NCI-H1048 (cell line): ENCODE data around the gene BCAS3.

Experiments
- DNase-seq: peaks from one replicate; lab custom pipeline; 2025; lab: John Stamatoyannopoulos, UW

The BCAS3 gene

GRCh38 chr17:61316633-61317032 is 639.0 kb downstream of the BCAS3 start:
- no peak for DNase-seq

GRCh38 chr17:61317779-61318178 is 640.1 kb downstream of the BCAS3 start:
- no peak for DNase-seq

GRCh38 chr17:61318684-61319098 is 641.0 kb downstream of the BCAS3 start:
- no peak for DNase-seq

GRCh38 chr17:61321344-61321743 is 643.7 kb downstream of the BCAS3 start:
- no peak for DNase-seq

- no peak for DNase-seq
Measured at GRCh38 chr17:61322325-61323002, 644.8 kb downstream of the BCAS3 start.

GRCh38 chr17:61323003-61323908 is 645.6 kb downstream of the BCAS3 start:
- DNase-seq = no peak

- no peak for DNase-seq
Measured at GRCh38 chr17:61323909-61324868, 646.5 kb downstream of the BCAS3 start.

- DNase-seq = no peak
Measured at GRCh38 chr17:61324950-61325349, 647.3 kb downstream of the BCAS3 start.

- DNase-seq = no peak
Measured at GRCh38 chr17:61325382-61326073, 647.9 kb downstream of the BCAS3 start.

GRCh38 chr17:61326330-61326729 is 648.7 kb downstream of the BCAS3 start:
- no peak for DNase-seq

GRCh38 chr17:61328351-61328750 is 650.7 kb downstream of the BCAS3 start:
- DNase-seq = no peak

GRCh38 chr17:61330174-61331150 is 652.8 kb downstream of the BCAS3 start:
- DNase-seq = no peak

GRCh38 chr17:61331178-61331577 is 653.5 kb downstream of the BCAS3 start:
- no peak for DNase-seq

- no peak for DNase-seq
Measured at GRCh38 chr17:61331886-61332285, 654.2 kb downstream of the BCAS3 start.

- no peak for DNase-seq
Measured at GRCh38 chr17:61333136-61333535, 655.5 kb downstream of the BCAS3 start.

- DNase-seq = no peak
Measured at GRCh38 chr17:61334673-61335072, 657.0 kb downstream of the BCAS3 start.

GRCh38 chr17:61335105-61335844 is 657.6 kb downstream of the BCAS3 start:
- DNase-seq = no peak

- DNase-seq = no peak
Measured at GRCh38 chr17:61335845-61336655, 658.4 kb downstream of the BCAS3 start.

GRCh38 chr17:61337290-61337689 is 659.6 kb downstream of the BCAS3 start:
- DNase-seq = no peak
